Prostate gland (tissue), 2 donors: Measurements from ENCODE around the gene PLCZ1.

Source experiments
- CTCF ChIP-seq, 4 experiments: fragments of 200-600 bp in 2 of 4; fragments of 450-650 bp in 2 of 4; sonication (generic) in 2 of 4; IDR thresholded peaks; 1 replicate in 3 of 4; 2 replicates in 1 of 4; pipeline ENCODE4 v1.5.1; 2016 to 2019; ENCODE audit warnings: antibody characterized with exemption in 4 of 4, mild to moderate bottlenecking in 2 of 4, moderate library complexity in 2 of 4
- POLR2A ChIP-seq: fragments of 450-650 bp; IDR thresholded peaks from one replicate; pipeline ENCODE4 v1.6.1; 2016; ENCODE audit warnings: antibody characterized with exemption, mild to moderate bottlenecking
- POLR2AphosphoS5 ChIP-seq: sonication (generic); formaldehyde crosslinking; IDR thresholded peaks from one replicate; pipeline ENCODE4 v1.6.1; 2017; ENCODE audit warnings: antibody characterized with exemption

DNA sequence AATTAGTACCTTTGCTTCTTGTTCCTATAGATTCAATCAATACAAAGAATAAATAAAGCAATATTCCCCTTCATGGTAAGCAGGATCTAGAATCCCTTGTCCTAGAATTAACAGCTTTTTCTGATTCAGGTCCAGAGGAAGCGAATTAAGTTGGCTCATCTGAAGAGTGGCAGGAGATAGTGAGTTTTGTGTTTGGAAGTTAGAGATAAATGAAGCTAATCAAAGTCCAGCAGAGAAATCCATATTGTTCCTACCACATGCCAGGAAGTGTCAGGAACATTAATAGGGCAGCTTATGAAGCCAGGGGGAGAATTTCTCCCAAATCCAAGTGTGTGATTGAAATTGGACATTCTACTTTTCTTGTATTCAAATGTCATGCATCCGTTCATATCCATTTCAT is 14.1 kb upstream of the PLCZ1 start:
- TF ChIP-seq CTCF (IDR thresholded peaks at IDR 0.05) (no peak), POLR2A (no peak), POLR2AphosphoS5 (no peak)
